HEK293 (cell line): Measurements from ENCODE around the gene PDZD2.

Source experiments
- GLIS1 ChIP-seq: fragments of 450-650 bp; formaldehyde crosslinking; IDR thresholded peaks from 2 replicates; pipeline ENCODE4 v1.5.1; 2016; ENCODE audit warnings: missing biosample characterization, missing genetic modification characterization
- PBX3 ChIP-seq: sonication (generic); formaldehyde crosslinking; IDR thresholded peaks from 2 replicates; pipeline ENCODE4 v1.8.1; 2022; ENCODE audit warnings: mild to moderate bottlenecking, moderate library complexity, missing genetic modification reagents
- ZFP3 ChIP-seq: fragments of 450-650 bp; formaldehyde crosslinking; IDR thresholded peaks from 2 replicates; pipeline ENCODE4 v1.5.1; 2016; ENCODE audit warnings: low read depth, missing biosample characterization, missing genetic modification characterization
- ZFP69B ChIP-seq: fragments of 450-650 bp; formaldehyde crosslinking; IDR thresholded peaks from 2 replicates; pipeline ENCODE4 v1.5.1; 2016; ENCODE audit warnings: missing biosample characterization, missing genetic modification characterization
- ZNF121 ChIP-seq: fragments of 450-650 bp; formaldehyde crosslinking; IDR thresholded peaks from 2 replicates; pipeline ENCODE4 v1.5.1; 2016; ENCODE audit warnings: missing biosample characterization, missing genetic modification characterization
- ZNF155 ChIP-seq: fragments of 450-650 bp; formaldehyde crosslinking; IDR thresholded peaks from 2 replicates; pipeline ENCODE4 v1.5.1; 2016; ENCODE audit warnings: missing biosample characterization, missing genetic modification characterization
- ZNF214 ChIP-seq: fragments of 450-650 bp; formaldehyde crosslinking; IDR thresholded peaks from 2 replicates; pipeline ENCODE4 v1.5.1; 2017; ENCODE audit warnings: missing biosample characterization, mild to moderate bottlenecking, missing genetic modification characterization, borderline replicate concordance
- ZNF274 ChIP-seq, 2 experiments: fragments of 200-500 bp in 1 of 2; fragments of 450-650 bp in 1 of 2; sonication (Bioruptor generic) in 1 of 2; formaldehyde crosslinking in 1 of 2; IDR thresholded peaks; 2 replicates each; pipeline versions ENCODE4 v1.5.1 to v1.6.1; 2014 to 2016; ENCODE audit warnings: borderline replicate concordance in 1 of 2, inconsistent platforms in 1 of 2, low read length in 1 of 2, missing biosample characterization in 1 of 2, missing genetic modification characterization in 1 of 2
- ZNF280D ChIP-seq: fragments of 450-650 bp; formaldehyde crosslinking; IDR thresholded peaks from 2 replicates; pipeline ENCODE4 v1.5.1; 2016; ENCODE audit warnings: missing biosample characterization, missing genetic modification characterization
- ZNF624 ChIP-seq: fragments of 450-650 bp; formaldehyde crosslinking; IDR thresholded peaks from 2 replicates; pipeline ENCODE4 v1.5.1; 2017; ENCODE audit warnings: missing biosample characterization, missing genetic modification characterization
- ZNF776 ChIP-seq: fragments of 450-650 bp; formaldehyde crosslinking; IDR thresholded peaks from 2 replicates; pipeline ENCODE4 v1.5.0; 2017; ENCODE audit warnings: missing biosample characterization, missing genetic modification characterization, borderline replicate concordance
- TF ChIP-seq, protein P1 (sequence below): fragments of 450-650 bp; formaldehyde crosslinking; IDR thresholded peaks from 2 replicates; pipeline ENCODE4 v1.5.1; 2016; ENCODE audit warnings: missing biosample characterization, missing genetic modification characterization
- TF ChIP-seq, protein P2 (sequence below): fragments of 450-650 bp; formaldehyde crosslinking; IDR thresholded peaks from 2 replicates; pipeline ENCODE4 v1.5.1; 2016; ENCODE audit warnings: missing biosample characterization, missing genetic modification characterization
- TF ChIP-seq, protein P3 (sequence below): fragments of 450-650 bp; formaldehyde crosslinking; IDR thresholded peaks from 2 replicates; pipeline ENCODE4 v1.5.1; 2016; ENCODE audit warnings: missing biosample characterization, missing genetic modification characterization

GRCh38 chr5:31964007-31964360 is 325.1 kb downstream of the PDZD2 start:
- TF ChIP-seq, protein P1, sequence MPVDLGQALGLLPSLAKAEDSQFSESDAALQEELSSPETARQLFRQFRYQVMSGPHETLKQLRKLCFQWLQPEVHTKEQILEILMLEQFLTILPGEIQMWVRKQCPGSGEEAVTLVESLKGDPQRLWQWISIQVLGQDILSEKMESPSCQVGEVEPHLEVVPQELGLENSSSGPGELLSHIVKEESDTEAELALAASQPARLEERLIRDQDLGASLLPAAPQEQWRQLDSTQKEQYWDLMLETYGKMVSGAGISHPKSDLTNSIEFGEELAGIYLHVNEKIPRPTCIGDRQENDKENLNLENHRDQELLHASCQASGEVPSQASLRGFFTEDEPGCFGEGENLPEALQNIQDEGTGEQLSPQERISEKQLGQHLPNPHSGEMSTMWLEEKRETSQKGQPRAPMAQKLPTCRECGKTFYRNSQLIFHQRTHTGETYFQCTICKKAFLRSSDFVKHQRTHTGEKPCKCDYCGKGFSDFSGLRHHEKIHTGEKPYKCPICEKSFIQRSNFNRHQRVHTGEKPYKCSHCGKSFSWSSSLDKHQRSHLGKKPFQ (tag by site-specific recombination): no peak
- no peak for TF ChIP-seq ZNF624 (tag by site-specific recombination)
- TF ChIP-seq, protein P2, sequence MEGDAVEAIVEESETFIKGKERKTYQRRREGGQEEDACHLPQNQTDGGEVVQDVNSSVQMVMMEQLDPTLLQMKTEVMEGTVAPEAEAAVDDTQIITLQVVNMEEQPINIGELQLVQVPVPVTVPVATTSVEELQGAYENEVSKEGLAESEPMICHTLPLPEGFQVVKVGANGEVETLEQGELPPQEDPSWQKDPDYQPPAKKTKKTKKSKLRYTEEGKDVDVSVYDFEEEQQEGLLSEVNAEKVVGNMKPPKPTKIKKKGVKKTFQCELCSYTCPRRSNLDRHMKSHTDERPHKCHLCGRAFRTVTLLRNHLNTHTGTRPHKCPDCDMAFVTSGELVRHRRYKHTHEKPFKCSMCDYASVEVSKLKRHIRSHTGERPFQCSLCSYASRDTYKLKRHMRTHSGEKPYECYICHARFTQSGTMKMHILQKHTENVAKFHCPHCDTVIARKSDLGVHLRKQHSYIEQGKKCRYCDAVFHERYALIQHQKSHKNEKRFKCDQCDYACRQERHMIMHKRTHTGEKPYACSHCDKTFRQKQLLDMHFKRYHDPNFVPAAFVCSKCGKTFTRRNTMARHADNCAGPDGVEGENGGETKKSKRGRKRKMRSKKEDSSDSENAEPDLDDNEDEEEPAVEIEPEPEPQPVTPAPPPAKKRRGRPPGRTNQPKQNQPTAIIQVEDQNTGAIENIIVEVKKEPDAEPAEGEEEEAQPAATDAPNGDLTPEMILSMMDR: no peak
- TF ChIP-seq, protein P3, sequence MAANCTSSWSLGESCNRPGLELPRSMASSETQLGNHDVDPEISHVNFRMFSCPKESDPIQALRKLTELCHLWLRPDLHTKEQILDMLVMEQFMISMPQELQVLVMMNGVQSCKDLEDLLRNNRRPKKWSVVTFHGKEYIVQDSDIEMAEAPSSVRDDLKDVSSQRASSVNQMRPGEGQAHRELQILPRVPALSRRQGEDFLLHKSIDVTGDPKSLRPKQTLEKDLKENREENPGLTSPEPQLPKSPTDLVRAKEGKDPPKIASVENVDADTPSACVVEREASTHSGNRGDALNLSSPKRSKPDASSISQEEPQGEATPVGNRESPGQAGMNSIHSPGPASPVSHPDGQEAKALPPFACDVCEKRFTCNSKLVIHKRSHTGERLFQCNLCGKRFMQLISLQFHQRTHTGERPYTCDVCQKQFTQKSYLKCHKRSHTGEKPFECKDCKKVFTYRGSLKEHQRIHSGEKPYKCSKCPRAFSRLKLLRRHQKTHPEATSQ (tag by site-specific recombination): no peak
- TF ChIP-seq ZNF280D (tag by site-specific recombination): no peak
- no peak for TF ChIP-seq ZNF274 (IDR thresholded peaks at IDR 0.05; ENCODE audit: low read length)
- TF ChIP-seq ZNF274 (tag by site-specific recombination; IDR thresholded peaks at IDR 0.05; ENCODE audit: borderline replicate concordance): no peak
- no peak for TF ChIP-seq ZNF214 (tag by site-specific recombination)
- no peak for TF ChIP-seq GLIS1 (tag by site-specific recombination)
- TF ChIP-seq ZNF776 (tag by site-specific recombination): no peak
- TF ChIP-seq ZFP69B: no peak
- TF ChIP-seq PBX3 (CRISPR knock-in tag): no peak
- no peak for TF ChIP-seq ZNF121 (tag by site-specific recombination)
- TF ChIP-seq ZFP3 (tag by site-specific recombination): no peak
- TF ChIP-seq ZNF155 (tag by site-specific recombination): no peak
